ENCODE data around the gene RFX8. TPM values are rescaled to one million over a fixed set of nuclear protein-coding genes. Genes with fewer than 3 reads are reported as not detected.
"Not testable (repeated sequence)": the region's sequence is repeated elsewhere in the genome, so short reads cannot be mapped to it uniquely, and the experiment has no call there.

Gene RFX8
- total RNA-seq, 4 donors from 2014 or later: 2.6 to 3.9 TPM; not detected in 2

GRCh38 chr2:101463911-101464641 lies 10.8 kb downstream of the RFX8 start:
- TF ChIP-seq, protein P1, sequence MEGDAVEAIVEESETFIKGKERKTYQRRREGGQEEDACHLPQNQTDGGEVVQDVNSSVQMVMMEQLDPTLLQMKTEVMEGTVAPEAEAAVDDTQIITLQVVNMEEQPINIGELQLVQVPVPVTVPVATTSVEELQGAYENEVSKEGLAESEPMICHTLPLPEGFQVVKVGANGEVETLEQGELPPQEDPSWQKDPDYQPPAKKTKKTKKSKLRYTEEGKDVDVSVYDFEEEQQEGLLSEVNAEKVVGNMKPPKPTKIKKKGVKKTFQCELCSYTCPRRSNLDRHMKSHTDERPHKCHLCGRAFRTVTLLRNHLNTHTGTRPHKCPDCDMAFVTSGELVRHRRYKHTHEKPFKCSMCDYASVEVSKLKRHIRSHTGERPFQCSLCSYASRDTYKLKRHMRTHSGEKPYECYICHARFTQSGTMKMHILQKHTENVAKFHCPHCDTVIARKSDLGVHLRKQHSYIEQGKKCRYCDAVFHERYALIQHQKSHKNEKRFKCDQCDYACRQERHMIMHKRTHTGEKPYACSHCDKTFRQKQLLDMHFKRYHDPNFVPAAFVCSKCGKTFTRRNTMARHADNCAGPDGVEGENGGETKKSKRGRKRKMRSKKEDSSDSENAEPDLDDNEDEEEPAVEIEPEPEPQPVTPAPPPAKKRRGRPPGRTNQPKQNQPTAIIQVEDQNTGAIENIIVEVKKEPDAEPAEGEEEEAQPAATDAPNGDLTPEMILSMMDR (IDR thresholded peaks at IDR 0.05): no peak
- DNase-seq (ENCODE audit: low spot score) (no peak), ATAC-seq (ENCODE audit: low FRiP score) (peak; percentile 64)

- DNase-seq (ENCODE audit: low spot score) (no peak), ATAC-seq (ENCODE audit: low FRiP score) (no peak)
- TF ChIP-seq, protein P1 (IDR thresholded peaks at IDR 0.05): no peak
Observed at GRCh38 chr2:101463421-101463820, 11.5 kb downstream of the RFX8 start.

GRCh38 chr2:101461381-101461780 lies 13.5 kb downstream of the RFX8 start:
- DNase-seq (ENCODE audit: low spot score) (no peak), ATAC-seq (ENCODE audit: low FRiP score) (no peak)
- TF ChIP-seq, protein P1 (IDR thresholded peaks at IDR 0.05): no peak

GRCh38 chr2:101454408-101454807 lies 20.5 kb downstream of the RFX8 start:
- not testable (repeated sequence) for ATAC-seq (ENCODE audit: low FRiP score); DNase-seq (ENCODE audit: low spot score)

- ATAC-seq (ENCODE audit: low FRiP score): no peak
- TF ChIP-seq, protein P1 (IDR thresholded peaks at IDR 0.05): no peak
Observed at GRCh38 chr2:101450965-101451364, 23.9 kb downstream of the RFX8 start.

GRCh38 chr2:101446869-101447268 lies 28.0 kb downstream of the RFX8 start:
- TF ChIP-seq, protein P1 (IDR thresholded peaks at IDR 0.05): no peak
- ATAC-seq (ENCODE audit: low FRiP score) (no peak), DNase-seq (ENCODE audit: low spot score) (no peak)

More at GRCh38 chr2:101450965-101451364, 23.9 kb downstream of the RFX8 start:
- DNase-seq (ENCODE audit: low spot score): no peak

DNA sequence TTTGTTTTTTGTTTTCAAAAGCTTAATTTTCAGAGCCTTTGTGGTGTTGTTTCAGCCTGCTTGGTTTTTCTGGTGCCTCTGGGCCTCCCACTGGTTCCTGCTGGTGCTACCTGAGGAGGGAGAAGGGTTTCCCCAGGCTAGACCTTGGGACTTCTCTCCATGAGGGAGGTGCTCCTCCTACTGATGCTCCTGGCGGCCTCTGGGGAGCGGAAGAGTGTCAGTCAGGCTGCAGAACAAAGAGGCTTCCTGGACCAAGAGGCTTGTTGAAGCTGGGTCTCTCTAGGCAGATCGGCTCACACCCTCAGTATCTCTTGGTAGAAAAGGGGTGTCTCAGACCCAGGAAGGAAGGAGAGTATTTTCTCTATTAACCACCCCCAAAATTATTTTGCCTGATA lies 32.2 kb downstream of the RFX8 start:
- no peak for ATAC-seq (ENCODE audit: low FRiP score)
- DNase-seq (ENCODE audit: low spot score): no peak
- TF ChIP-seq, protein P1 (IDR thresholded peaks at IDR 0.05): no peak
